Measurements from ENCODE around the gene HDAC5.
"Not testable (repeated sequence)": the region's sequence is repeated elsewhere in the genome, so short reads cannot be mapped to it uniquely, and the experiment has no call there.

The HDAC5 gene

GRCh38 chr17:44133918-44134476 is 10.6 kb upstream of the HDAC5 start:
- Histone ChIP-seq H3K27me3 (no peaks in the 10 kb centered on the region), H3K36me3 (no peaks in the 10 kb centered on the region), H3K9me3 (no peaks in the 10 kb centered on the region), H3K4me2 (no peak overlapping the region), H3K27ac (no peak overlapping the region), H3K4me1 (peaks cover 20% of the 10 kb centered on the region), H3K4me3 (no peak overlapping the region), H3K9ac (no peak overlapping the region), H4K20me1 (no peaks in the 10 kb centered on the region)
- TF ChIP-seq Cebpa-rat (IDR thresholded peaks at IDR 0.05): no peak

GRCh38 chr17:44132275-44132821 is 8.9 kb upstream of the HDAC5 start:
- Histone ChIP-seq H3K4me2 (no peak overlapping the region), H3K27me3 (no peaks in the 10 kb centered on the region), H4K20me1 (no peaks in the 10 kb centered on the region), H3K4me1 (peaks cover 4% of the 10 kb centered on the region; the same call in 1 of the 2 replicates), H3K27ac (no peak overlapping the region), H3K4me3 (no peak overlapping the region), H3K9ac (no peak overlapping the region), H3K36me3 (no peaks in the 10 kb centered on the region), H3K9me3 (no peaks in the 10 kb centered on the region)
- TF ChIP-seq Cebpa-rat (IDR thresholded peaks at IDR 0.05): no peak

DNA sequence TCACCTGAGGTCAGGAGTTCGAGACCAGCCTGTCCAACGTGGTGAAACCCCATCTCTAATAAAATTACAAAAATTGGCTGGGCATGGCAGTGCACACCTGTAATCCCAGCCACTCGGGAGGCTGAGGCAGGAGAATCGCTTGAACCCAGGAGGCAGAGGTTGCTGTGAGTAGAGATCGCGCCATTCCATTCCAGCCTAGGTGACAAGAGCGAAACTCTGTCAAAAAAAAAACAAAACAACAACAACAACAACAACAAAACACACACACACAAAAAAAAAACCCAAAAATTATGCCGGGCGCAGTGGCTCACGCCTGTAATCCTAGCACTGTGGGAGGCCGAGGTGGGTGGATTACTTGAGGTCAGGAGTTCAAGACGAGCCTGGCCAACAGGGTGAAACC is 7.9 kb upstream of the HDAC5 start:
- not testable (repeated sequence) for H3K4me1 ChIP-seq, H4K20me1 ChIP-seq, H3K4me2 ChIP-seq, H3K9ac ChIP-seq, H3K9me3 ChIP-seq, H3K27me3 ChIP-seq, H3K36me3 ChIP-seq, H3K4me3 ChIP-seq, H3K27ac ChIP-seq

- TF ChIP-seq Cebpa-rat (IDR thresholded peaks at IDR 0.05): no peak
- Histone ChIP-seq H3K4me1 (no peaks in the 10 kb centered on the region), H3K27ac (no peak overlapping the region), H4K20me1 (no peaks in the 10 kb centered on the region), H3K4me3 (no peak overlapping the region), H3K9me3 (no peaks in the 10 kb centered on the region), H3K36me3 (no peaks in the 10 kb centered on the region), H3K9ac (no peak overlapping the region), H3K27me3 (no peaks in the 10 kb centered on the region), H3K4me2 (no peak overlapping the region)
Measured at GRCh38 chr17:44130693-44131349, 7.4 kb upstream of the HDAC5 start.

DNA sequence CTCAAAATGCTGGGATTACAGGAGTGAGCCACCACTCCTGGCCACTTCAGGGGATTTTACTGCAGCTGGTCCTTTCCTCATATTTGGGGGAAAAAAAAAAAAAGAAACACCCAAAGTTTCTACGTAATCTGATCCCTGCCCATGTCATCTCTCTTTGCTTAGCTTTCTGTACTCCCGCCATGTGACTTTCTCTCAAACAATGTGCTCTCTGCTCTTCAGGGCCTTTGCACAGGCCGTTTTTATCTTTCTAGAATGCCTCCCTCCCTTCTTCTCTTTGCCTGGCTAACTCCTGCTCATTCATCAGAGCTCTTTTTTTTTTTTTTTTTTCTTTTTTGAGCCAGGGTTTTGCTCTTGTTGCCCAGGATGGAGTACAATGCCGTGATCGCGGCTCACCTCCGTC is 4.9 kb upstream of the HDAC5 start:
- H3K9me3 ChIP-seq: no peaks in the 10 kb centered on the region
- H3K4me3 ChIP-seq: no peak overlapping the region
- no peak overlapping the region for H3K27ac ChIP-seq
- no peak for TF ChIP-seq Cebpa-rat (IDR thresholded peaks at IDR 0.05)
- no peak overlapping the region for H3K9ac ChIP-seq
- no peaks in the 10 kb centered on the region for H3K27me3 ChIP-seq
- no peak overlapping the region for H3K4me2 ChIP-seq
- H3K4me1 ChIP-seq: peaks cover 9% of the 10 kb centered on the region
- no peaks in the 10 kb centered on the region for H4K20me1 ChIP-seq
- no peaks in the 10 kb centered on the region for H3K36me3 ChIP-seq

DNA sequence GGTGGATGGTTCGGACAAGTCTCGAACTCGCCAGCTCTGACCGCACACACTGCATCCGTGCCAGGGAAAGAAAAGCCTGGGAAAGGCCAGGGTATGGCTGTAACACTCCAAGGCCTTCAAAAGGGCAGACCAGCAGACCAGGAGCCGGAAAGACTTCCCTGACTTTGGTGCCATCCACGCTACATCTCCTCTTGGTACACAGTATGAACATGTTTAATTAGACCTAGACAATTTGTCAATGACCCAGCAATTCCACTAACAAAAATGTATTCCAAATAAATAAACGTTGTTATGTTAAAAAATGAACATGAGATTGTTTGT is 637 bp upstream of the HDAC5 start:
- H3K4me2 ChIP-seq: peak overlapping the region; percentile 84
- H3K9ac ChIP-seq: peak overlapping the region; percentile 98
- no peak for TF ChIP-seq Cebpa-rat (IDR thresholded peaks at IDR 0.05)
- H3K27me3 ChIP-seq: no peaks in the 10 kb centered on the region
- H3K36me3 ChIP-seq: peaks cover 12% of the 10 kb centered on the region; the same call in 1 of the 2 replicates
- peak overlapping the region; percentile 99 for H3K27ac ChIP-seq
- no peaks in the 10 kb centered on the region for H3K9me3 ChIP-seq
- peaks cover 40% of the 10 kb centered on the region for H4K20me1 ChIP-seq
- H3K4me3 ChIP-seq: peak overlapping the region; percentile 99
- peaks cover 47% of the 10 kb centered on the region for H3K4me1 ChIP-seq

GRCh38 chr17:44122816-44123355 is 555 bp downstream of the HDAC5 start:
- H3K4me3 ChIP-seq: peak overlapping the region; percentile 99
- no peaks in the 10 kb centered on the region for H3K27me3 ChIP-seq
- H3K4me2 ChIP-seq: peak overlapping the region; percentile 95
- H3K4me1 ChIP-seq: peaks cover 59% of the 10 kb centered on the region
- no peaks in the 10 kb centered on the region for H3K9me3 ChIP-seq
- peak overlapping the region; percentile 98 for H3K9ac ChIP-seq
- peaks cover 22% of the 10 kb centered on the region; the same call in 1 of the 2 replicates for H3K36me3 ChIP-seq
- peak overlapping the region; percentile 99 for H3K27ac ChIP-seq
- no peak for TF ChIP-seq Cebpa-rat (IDR thresholded peaks at IDR 0.05)
- peaks cover 52% of the 10 kb centered on the region for H4K20me1 ChIP-seq

DNA sequence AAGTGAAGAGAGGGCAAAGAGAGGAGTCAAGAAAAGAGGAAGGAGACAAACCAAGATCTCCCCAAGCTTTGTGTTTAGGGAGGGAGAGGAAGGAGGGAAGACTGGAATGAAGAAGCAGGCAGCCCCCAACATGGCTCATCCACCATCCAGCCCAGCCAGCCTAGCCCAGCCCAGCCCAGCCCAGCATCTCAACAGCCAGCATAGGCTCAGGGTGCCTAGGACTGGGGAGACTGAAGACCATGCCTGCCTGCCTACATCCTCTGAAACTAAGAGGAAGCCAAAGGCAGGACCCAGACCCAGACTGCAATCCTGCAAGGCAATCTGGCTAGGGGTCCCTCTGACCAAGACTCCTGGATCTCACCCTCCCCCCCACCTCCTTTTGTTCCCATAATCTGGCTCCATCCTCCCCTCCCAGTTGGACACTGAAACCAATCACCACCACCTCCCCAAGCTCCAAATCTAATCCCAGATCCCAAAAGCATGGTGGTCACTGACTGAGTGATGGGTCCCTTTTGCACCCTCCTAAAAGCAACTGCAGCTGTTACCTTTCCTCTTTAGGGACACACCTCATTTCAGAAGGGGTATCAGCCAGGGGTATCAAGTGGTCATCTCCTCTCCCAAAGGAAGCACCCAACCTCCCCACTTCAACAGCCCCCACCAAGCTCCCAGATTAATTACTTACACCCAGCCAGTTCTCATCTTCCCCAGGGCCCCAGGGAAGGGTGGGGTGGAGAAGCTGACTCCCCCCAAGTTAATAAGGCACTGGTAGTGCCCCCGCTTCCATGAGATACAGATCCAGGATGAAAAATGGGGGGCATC is 1.2 kb downstream of the HDAC5 start:
- TF ChIP-seq Cebpa-rat (IDR thresholded peaks at IDR 0.05): no peak
- peak overlapping the region; percentile 99 for H3K27ac ChIP-seq

DNA sequence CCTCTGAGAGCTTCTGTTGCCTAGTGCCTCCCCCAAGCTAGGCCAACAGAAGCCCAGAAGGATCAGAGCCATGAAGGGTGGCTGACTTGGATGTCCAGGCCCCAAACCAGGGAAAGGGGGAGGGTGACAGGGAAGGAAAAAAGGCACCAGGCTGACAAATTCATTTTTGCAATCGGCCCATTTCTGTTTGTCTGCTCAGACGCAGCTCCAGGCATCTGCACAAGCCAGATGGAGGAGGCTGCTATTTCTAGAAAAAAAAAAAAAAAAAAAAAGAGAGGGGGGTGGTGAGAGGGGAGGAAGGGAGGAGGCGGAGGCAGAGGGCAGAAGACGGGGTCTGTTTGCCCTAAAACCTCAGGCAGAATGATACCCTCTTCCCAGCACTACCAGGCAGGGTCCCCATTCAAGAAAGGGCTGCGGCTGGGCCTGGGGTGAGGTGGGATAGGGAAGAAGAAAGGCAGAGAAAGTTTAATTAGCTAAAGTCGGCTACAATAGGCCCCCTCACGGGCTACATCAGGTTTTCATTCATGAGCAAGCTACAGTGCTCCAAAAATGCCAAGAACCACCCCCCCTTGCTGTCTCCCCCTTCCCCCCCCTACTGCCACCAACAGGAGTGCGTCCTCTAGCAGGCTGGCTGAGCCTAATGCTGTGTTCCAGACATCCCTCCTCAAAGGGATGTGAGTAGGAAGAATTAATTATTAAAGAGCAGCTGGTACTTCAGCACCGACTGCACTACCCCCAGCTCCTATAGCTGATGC is 2.4 kb downstream of the HDAC5 start:
- H3K4me1 ChIP-seq: peaks cover 77% of the 10 kb centered on the region

More for the DNA sequence above, 1.2 kb downstream of the HDAC5 start:
- Histone ChIP-seq H3K36me3 (peaks cover 29% of the 10 kb centered on the region), H3K27me3 (no peaks in the 10 kb centered on the region), H3K4me1 (peaks cover 65% of the 10 kb centered on the region), H3K4me2 (peak overlapping the region; percentile 95), H3K9me3 (no peaks in the 10 kb centered on the region), H3K4me3 (peak overlapping the region; percentile 99), H4K20me1 (peaks cover 59% of the 10 kb centered on the region), H3K9ac (peak overlapping the region; percentile 98)

DNA sequence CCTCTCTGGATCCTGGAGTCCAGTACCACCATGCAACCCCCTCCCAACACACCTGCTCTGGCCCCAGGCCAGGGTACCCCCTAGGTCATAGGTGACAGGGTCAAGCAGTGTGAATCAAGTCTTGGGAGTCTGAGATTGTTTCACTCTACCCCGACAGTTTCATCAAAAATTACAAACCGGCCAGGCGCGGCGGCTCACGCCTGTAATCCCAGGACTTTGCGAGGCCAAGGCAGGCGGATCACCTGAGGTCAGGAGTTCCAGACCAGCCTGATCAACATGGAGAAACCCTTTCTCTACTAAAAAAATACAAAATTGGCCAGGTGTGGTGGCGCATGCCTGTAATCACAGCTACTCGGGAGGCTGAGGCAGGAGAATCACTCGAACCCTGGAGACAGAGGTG is 3.2 kb downstream of the HDAC5 start:
- Histone ChIP-seq H4K20me1 (peaks cover 78% of the 10 kb centered on the region), H3K27ac (0 out of 2 replicates have a peak overlapping the region, but pooled peaks have one; percentile 3), H3K4me1 (peaks cover 85% of the 10 kb centered on the region), H3K36me3 (peaks cover 45% of the 10 kb centered on the region), H3K4me2 (peak overlapping the region; percentile 95)
- not testable (repeated sequence) for H3K27me3 ChIP-seq, H3K4me3 ChIP-seq, H3K9me3 ChIP-seq, H3K9ac ChIP-seq

More for the DNA sequence above, 2.4 kb downstream of the HDAC5 start:
- TF ChIP-seq Cebpa-rat (IDR thresholded peaks at IDR 0.05): no peak
- Histone ChIP-seq H4K20me1 (peaks cover 71% of the 10 kb centered on the region), H3K27me3 (no peaks in the 10 kb centered on the region), H3K9me3 (no peaks in the 10 kb centered on the region), H3K4me3 (peak overlapping the region; percentile 99; the same call in 1 of the 2 replicates), H3K4me2 (peak overlapping the region; percentile 95), H3K36me3 (peaks cover 41% of the 10 kb centered on the region), H3K9ac (no peak overlapping the region), H3K27ac (peak overlapping the region; percentile 30; the same call in 1 of the 2 replicates)
